SU-DHL-6 (cell line): ENCODE measurements around the gene EPS8.

Source experiments
- H2AFZ ChIP-seq: fragments of 200-600 bp; sonication (generic); 2 replicates; pipeline ENCODE4 v1.6.1; 2014; ENCODE audit warnings: low read depth, mild to moderate bottlenecking, moderate library complexity, mixed read lengths, antibody characterized with exemption, low read length; ENCODE audit not compliant: severe bottlenecking
- H3F3A ChIP-seq: fragments of 200-600 bp; shearing (Covaris generic); 2 replicates; pipeline ENCODE4 v1.6.0; 2016; ENCODE audit warnings: antibody characterized with exemption, mild to moderate bottlenecking; ENCODE audit not compliant: insufficient read depth
- H3K27ac ChIP-seq: fragments of 200-600 bp; sonication (generic); 2 replicates; pipeline ENCODE4 v1.5.1; 2016; ENCODE audit warnings: low read depth, mild to moderate bottlenecking, low read length, moderate library complexity, mixed read lengths
- H3K27me3 ChIP-seq: fragments of 200-600 bp; sonication (generic), shearing (Covaris generic); 2 replicates; pipeline ENCODE4 v1.6.0; 2014; ENCODE audit warnings: mild to moderate bottlenecking, low read length
- H3K36me3 ChIP-seq: fragments of 200-600 bp; sonication (generic); 2 replicates; pipeline ENCODE4 v1.6.1; 2014; ENCODE audit warnings: mild to moderate bottlenecking, low read length, mixed read lengths
- H3K4me2 ChIP-seq: fragments of 300-600, 200-600 bp; shearing (Covaris generic), sonication (generic); 2 replicates; pipeline ENCODE4 v1.6.0; 2014; ENCODE audit warnings: low read length, low read depth, mild to moderate bottlenecking; ENCODE audit not compliant: poor library complexity, severe bottlenecking
- H3K4me3 ChIP-seq: fragments of 200-600 bp; sonication (generic); 2 replicates; pipeline ENCODE4 v1.5.1; 2014; ENCODE audit warnings: antibody characterized with exemption, low read length, mild to moderate bottlenecking, mixed read lengths; ENCODE audit not compliant: insufficient read depth, poor library complexity, severe bottlenecking
- H3K79me2 ChIP-seq: fragments of 200-600 bp; sonication (generic); 2 replicates; pipeline ENCODE4 v1.6.1; 2014; ENCODE audit warnings: mild to moderate bottlenecking, low read length, moderate library complexity; ENCODE audit not compliant: insufficient read depth
- H3K9ac ChIP-seq: fragments of 200-600 bp; sonication (generic); 2 replicates; pipeline ENCODE4 v1.7.0; 2014; ENCODE audit warnings: mild to moderate bottlenecking, low read length
- H3K9me2 ChIP-seq: fragments of 200-600 bp; sonication (generic); replicated peaks from 2 replicates; pipeline ENCODE4 v1.6.1; 2014; ENCODE audit warnings: low read length; ENCODE audit not compliant: insufficient read depth
- H3K9me3 ChIP-seq: fragments of 200-600 bp; sonication (generic); 2 replicates; pipeline ENCODE4 v1.6.1; 2014; ENCODE audit warnings: low read length, mixed read lengths; ENCODE audit not compliant: insufficient read depth
- H4K20me1 ChIP-seq: fragments of 200-600 bp; sonication (generic); 2 replicates; pipeline ENCODE4 v1.6.1; 2014; ENCODE audit warnings: low read depth, mild to moderate bottlenecking, antibody characterized with exemption, low read length, moderate library complexity, mixed read lengths
- EZH2phosphoT487 ChIP-seq: fragments of 200-600 bp; sonication (generic), shearing (Covaris generic); conservative IDR thresholded peaks from 2 replicates; pipeline ENCODE4 v1.6.1; 2018; ENCODE audit warnings: mild to moderate bottlenecking, antibody characterized with exemption, low read length, moderate library complexity, mixed read lengths
- TF ChIP-seq, protein P1 (sequence below): fragments of 200-600 bp; sonication (generic); IDR thresholded peaks from one replicate; pipeline ENCODE4 v1.5.1; 2017; ENCODE audit warnings: antibody characterized with exemption, mild to moderate bottlenecking, low read length, moderate library complexity; ENCODE audit not compliant: insufficient read depth, poor library complexity, severe bottlenecking

EPS8 gene

DNA sequence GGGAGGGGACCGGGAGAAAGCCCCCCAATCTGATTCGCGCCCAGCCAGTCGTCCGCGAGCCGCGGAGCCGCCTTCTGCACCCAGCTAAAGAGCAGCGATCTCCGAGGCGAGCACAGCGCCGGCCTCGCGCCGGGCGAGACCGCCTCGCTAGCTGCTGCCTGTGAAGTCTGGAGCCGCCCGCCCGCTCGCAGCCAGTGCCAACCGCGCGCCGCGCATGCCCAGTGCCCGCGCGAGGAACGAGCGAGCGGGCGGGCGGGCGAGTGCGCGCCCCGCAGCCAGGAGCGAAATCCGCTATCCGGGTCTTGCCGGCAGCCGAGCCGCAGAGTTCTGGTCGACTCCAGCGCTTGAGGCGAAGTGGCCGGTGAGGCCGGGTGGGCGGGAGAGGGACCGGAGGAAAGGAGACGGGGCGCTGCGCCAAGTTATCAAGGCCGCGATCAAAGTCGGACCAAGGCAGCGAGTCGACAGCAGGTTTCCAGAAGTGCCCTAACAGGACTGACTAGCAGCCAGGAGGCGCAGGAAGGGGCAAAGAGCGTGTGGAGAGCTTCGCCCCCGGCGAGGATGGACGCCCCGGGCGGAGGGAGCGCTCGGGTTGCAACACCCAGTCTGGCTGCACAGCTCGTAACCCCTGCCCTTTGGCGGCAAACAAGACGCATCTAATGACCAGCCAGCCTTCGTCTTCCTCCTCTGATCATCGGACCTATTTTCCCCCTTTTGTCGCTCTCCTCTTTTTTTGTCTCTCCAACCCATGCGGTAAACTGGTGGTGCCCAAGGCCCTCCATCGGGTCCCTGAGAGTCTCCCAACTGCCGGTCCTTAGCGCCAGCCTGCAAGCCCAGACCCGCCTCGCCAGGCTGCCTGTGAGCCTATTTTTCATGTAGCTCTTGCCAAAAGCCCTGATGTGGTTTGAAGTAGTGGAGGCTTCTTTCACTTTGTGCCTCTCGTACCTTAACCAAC is at the start of gene EPS8:
EPS8 (minus strand) TSS at position 169 of the 952 bp plus-strand sequence. CDS start 106,437 bp downstream, outside the sequence.
- H3K9ac ChIP-seq = peak within 1 kb of the TSS; percentile 66
- no peak for TF ChIP-seq EZH2phosphoT487
- TF ChIP-seq, protein P1, sequence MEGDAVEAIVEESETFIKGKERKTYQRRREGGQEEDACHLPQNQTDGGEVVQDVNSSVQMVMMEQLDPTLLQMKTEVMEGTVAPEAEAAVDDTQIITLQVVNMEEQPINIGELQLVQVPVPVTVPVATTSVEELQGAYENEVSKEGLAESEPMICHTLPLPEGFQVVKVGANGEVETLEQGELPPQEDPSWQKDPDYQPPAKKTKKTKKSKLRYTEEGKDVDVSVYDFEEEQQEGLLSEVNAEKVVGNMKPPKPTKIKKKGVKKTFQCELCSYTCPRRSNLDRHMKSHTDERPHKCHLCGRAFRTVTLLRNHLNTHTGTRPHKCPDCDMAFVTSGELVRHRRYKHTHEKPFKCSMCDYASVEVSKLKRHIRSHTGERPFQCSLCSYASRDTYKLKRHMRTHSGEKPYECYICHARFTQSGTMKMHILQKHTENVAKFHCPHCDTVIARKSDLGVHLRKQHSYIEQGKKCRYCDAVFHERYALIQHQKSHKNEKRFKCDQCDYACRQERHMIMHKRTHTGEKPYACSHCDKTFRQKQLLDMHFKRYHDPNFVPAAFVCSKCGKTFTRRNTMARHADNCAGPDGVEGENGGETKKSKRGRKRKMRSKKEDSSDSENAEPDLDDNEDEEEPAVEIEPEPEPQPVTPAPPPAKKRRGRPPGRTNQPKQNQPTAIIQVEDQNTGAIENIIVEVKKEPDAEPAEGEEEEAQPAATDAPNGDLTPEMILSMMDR = no peak
- H3K79me2 ChIP-seq = no peaks in the 10 kb centered on the region
- H3K27ac ChIP-seq = peak within 1 kb of the TSS; percentile 38; the same call in 1 of the 2 replicates
- H3K27me3 ChIP-seq = no peaks in the 10 kb centered on the region
- no peaks in the 10 kb centered on the region for H4K20me1 ChIP-seq
- peak within 1 kb of the TSS; percentile 66 for H3K4me3 ChIP-seq
- no peaks in the 10 kb centered on the region for H3K9me2 ChIP-seq
- H3K9me3 ChIP-seq = no peaks in the 10 kb centered on the region
- H3K4me2 ChIP-seq = peak within 1 kb of the TSS; percentile 69
- H3F3A ChIP-seq = no peaks in the 10 kb centered on the region
- H3K36me3 ChIP-seq = no peaks in the 10 kb centered on the region
- H2AFZ ChIP-seq = peak within 1 kb of the TSS; percentile 96

DNA sequence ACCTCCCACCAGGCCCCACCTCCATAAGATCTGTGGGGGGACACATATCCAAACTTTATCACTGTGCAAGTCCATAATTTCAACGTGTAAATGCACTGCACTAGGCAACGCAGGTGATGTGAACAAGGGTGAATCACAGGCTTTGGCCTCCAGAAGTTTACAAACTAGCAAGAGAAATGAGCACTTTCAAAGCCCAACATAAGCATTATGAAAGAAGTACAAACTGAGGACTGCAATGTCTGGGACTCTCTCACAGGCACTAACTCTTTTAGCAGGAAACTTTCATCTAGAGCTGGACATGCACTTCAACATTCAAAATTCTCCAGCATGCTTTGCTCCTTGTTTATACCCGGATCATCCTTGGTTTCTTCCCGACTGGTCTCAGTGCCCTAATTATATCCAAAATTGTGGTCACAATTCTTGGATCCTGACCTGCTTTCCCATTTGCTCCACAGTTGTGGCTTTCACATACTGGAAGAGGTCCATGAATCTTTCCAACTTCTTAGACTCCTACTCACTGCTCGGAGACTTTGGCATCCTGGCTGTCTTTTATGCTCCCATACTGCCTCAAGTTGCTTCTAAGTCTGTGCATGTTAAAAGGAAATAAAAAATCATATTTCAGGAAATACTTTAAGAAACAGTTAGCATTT is 48.1 kb upstream of the EPS8 start:
- no peaks in the 10 kb centered on the region for H3K9me2 ChIP-seq
- H3K79me2 ChIP-seq = no peaks in the 10 kb centered on the region
- H3F3A ChIP-seq = no peaks in the 10 kb centered on the region

DNA sequence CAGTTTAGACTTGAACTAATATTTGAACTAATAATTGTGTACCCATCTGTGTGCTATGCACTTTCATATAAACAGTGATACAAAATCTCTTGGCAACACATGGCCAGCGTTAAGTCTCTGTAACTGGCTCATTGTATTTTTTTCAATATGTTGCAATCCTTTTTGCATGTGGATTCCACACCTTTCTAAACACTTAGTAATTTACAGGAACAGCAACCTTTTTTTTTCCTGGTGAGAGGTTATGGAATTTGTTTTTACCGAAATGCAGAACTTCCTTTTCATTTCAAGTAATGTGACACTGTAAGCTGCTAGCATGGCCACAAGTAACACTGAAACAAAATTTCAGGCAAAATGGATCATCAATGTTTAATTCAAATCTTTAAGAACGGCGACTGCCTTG is 45.4 kb upstream of the EPS8 start:
- Histone ChIP-seq H3K4me3 (no peak overlapping the region), H3K9ac (no peak overlapping the region), H3K79me2 (no peaks in the 10 kb centered on the region), H3K4me2 (no peak overlapping the region), H3K27me3 (no peaks in the 10 kb centered on the region), H3F3A (no peaks in the 10 kb centered on the region), H3K27ac (no peak overlapping the region), H4K20me1 (no peaks in the 10 kb centered on the region), H3K36me3 (no peaks in the 10 kb centered on the region), H3K9me3 (no peaks in the 10 kb centered on the region), H2AFZ (no peak overlapping the region), H3K9me2 (no peaks in the 10 kb centered on the region)
- TF ChIP-seq, protein P1 = no peak
- TF ChIP-seq EZH2phosphoT487 = no peak

More for the DNA sequence above, 48.1 kb upstream of the EPS8 start:
- no peaks in the 10 kb centered on the region for H3K27me3 ChIP-seq
- no peaks in the 10 kb centered on the region for H3K36me3 ChIP-seq
- H3K9ac ChIP-seq = no peak overlapping the region
- no peak overlapping the region for H2AFZ ChIP-seq
- no peak overlapping the region for H3K4me3 ChIP-seq
- H3K27ac ChIP-seq = no peak overlapping the region
- H3K9me3 ChIP-seq = no peaks in the 10 kb centered on the region
- no peaks in the 10 kb centered on the region for H4K20me1 ChIP-seq
- H3K4me2 ChIP-seq = no peak overlapping the region
- no peak for TF ChIP-seq EZH2phosphoT487
- TF ChIP-seq, protein P1 = no peak
